ENCODE measurements around the gene PTPRG.

DNA sequence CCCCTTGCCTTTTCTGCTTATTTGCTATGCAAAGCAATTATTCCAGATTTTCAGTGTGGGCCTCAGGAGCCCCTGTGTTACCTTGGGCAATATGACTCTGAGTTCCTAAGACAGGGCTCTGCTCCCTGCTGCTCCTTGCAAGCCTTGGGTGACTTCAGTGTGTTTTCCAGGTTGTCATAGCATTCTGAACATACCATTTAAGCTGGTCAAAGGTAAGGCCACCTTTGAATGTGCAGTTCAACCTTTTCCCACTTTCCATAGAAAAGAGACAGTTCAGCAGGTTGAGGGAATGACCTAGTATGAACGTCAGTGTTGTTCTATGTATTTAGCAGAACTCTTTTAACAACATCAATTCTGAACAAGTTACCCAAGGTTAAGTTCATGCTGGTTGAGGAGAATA is 302.2 kb downstream of the PTPRG start:
- TF ChIP-seq, protein P1, sequence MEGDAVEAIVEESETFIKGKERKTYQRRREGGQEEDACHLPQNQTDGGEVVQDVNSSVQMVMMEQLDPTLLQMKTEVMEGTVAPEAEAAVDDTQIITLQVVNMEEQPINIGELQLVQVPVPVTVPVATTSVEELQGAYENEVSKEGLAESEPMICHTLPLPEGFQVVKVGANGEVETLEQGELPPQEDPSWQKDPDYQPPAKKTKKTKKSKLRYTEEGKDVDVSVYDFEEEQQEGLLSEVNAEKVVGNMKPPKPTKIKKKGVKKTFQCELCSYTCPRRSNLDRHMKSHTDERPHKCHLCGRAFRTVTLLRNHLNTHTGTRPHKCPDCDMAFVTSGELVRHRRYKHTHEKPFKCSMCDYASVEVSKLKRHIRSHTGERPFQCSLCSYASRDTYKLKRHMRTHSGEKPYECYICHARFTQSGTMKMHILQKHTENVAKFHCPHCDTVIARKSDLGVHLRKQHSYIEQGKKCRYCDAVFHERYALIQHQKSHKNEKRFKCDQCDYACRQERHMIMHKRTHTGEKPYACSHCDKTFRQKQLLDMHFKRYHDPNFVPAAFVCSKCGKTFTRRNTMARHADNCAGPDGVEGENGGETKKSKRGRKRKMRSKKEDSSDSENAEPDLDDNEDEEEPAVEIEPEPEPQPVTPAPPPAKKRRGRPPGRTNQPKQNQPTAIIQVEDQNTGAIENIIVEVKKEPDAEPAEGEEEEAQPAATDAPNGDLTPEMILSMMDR (conservative IDR thresholded peaks at IDR 0.05; ENCODE audit: low read depth, low read length) = no peak
- TF ChIP-seq EZH2 (IDR thresholded peaks at IDR 0.05; ENCODE audit: low read length, unreplicated experiment) (no peak), EZH2phosphoT487 (IDR thresholded peaks at IDR 0.05; ENCODE audit: borderline replicate concordance, low read length) (no peak)

Data from PC-3 (cell line).